NT2/D1 (cell line): ENCODE results near the gene AMIGO3.
A peak's percentile ranks its signal among the peaks of the same experiment; 100 is the strongest.

Experiments
- DNase-seq: peaks from one replicate; pipeline ENCODE4 v3.0.0-alpha.2; 2011; ENCODE audit warnings: low read depth, low spot score
- H3K27me3 ChIP-seq: 2 replicates; pipeline ENCODE4 v1.6.0; 2011; ENCODE audit warnings: mild to moderate bottlenecking; ENCODE audit not compliant: insufficient read length, insufficient read depth
- H3K36me3 ChIP-seq: 2 replicates; pipeline ENCODE4 v1.6.1; 2011; ENCODE audit warnings: mild to moderate bottlenecking, low read length, mixed read lengths; ENCODE audit not compliant: insufficient read depth, insufficient read length
- H3K4me1 ChIP-seq: 2 replicates; pipeline ENCODE4 v1.5.1; 2011; ENCODE audit not compliant: insufficient read depth, insufficient read length
- H3K4me3 ChIP-seq: 2 replicates; pipeline ENCODE4 v1.5.1; 2011; ENCODE audit warnings: low read depth; ENCODE audit not compliant: insufficient read length
- H3K9ac ChIP-seq: 2 replicates; pipeline ENCODE4 v1.6.0; 2011; ENCODE audit warnings: low read depth; ENCODE audit not compliant: insufficient read length
- H3K9me3 ChIP-seq: 2 replicates; pipeline ENCODE4 v1.5.1; 2011; ENCODE audit warnings: mild to moderate bottlenecking, low read length; ENCODE audit not compliant: insufficient read depth
- SUZ12 ChIP-seq: IDR thresholded peaks from 2 replicates; pipeline ENCODE4 v1.6.1; 2011; ENCODE audit not compliant: insufficient read length, insufficient read depth; ENCODE audit errors: extremely low read depth
- YY1 ChIP-seq: IDR thresholded peaks from 2 replicates; pipeline ENCODE4 v1.6.1; 2011; ENCODE audit not compliant: insufficient read length, insufficient read depth
- ZNF274 ChIP-seq: IDR thresholded peaks from 2 replicates; pipeline ENCODE4 v1.6.1; 2011; ENCODE audit warnings: mild to moderate bottlenecking, low read depth, low read length

The AMIGO3 gene

DNA sequence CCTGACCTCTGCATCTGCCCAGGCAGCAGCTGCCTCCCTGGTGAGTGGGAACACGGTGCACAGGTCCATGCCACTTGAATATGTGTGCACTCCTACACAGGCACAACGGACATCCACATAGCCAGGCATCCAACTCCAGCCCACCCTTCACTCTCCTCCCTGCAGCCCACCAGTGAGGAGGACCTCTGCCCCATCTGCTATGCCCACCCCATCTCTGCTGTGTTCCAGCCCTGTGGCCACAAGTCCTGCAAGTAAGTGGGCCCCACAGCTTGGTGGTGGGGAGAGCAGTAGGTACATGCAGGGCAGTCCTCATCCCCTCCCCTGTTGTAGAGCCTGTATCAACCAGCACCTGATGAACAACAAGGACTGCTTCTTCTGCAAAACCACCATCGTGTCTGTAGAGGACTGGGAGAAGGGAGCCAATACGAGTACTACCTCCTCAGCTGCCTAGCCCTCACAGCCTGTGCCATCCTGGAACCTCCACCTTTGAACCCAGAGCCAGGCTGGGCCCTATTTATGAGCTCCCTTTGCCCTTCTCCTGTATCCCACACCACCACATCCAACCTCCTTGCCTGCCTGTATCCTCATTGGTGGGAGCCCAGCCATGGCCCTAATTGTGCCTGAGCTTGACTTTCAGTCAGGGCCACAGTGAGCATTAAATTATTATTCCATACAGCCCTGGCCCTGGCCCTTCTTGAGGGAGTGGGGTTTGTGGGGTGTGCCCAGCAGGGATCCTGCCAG is 1.5 kb upstream of the AMIGO3 start:
- Histone ChIP-seq H3K9me3 (no peaks in the 10 kb centered on the region), H3K4me1 (peaks cover 36% of the 10 kb centered on the region), H3K36me3 (peaks cover 78% of the 10 kb centered on the region), H3K4me3 (no peak overlapping the region), H3K27me3 (no peaks in the 10 kb centered on the region), H3K9ac (peak overlapping the region; percentile 16)
- no peak for TF ChIP-seq ZNF274
- DNase-seq: no peak

DNA sequence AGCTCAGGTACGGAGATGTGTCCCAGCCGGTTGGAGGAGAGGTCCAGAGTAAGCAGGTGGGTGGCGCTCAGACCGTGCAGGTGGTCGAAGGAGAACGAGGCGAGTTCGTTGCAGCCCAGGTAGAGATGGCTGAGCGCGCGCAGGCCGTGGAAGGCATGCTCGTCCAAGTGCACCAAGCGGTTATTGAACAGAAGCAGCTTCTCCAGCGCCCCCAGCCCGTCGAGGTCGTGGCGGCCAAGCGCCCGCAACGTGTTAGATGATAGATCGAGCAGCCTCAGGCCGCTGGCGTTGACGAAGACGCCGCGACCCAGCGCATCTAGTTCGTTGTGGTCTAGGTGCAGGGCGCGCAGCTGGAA is 648 bp downstream of the AMIGO3 start:
- TF ChIP-seq SUZ12 (no peak), ZNF274 (no peak), YY1 (no peak)
- H3K4me3 ChIP-seq: peak overlapping the region; percentile 47
- H3K9ac ChIP-seq: peak overlapping the region; percentile 90
- peaks cover 85% of the 10 kb centered on the region for H3K36me3 ChIP-seq
- no peak for DNase-seq
- H3K27me3 ChIP-seq: no peaks in the 10 kb centered on the region
- no peaks in the 10 kb centered on the region for H3K9me3 ChIP-seq
- H3K4me1 ChIP-seq: peaks cover 29% of the 10 kb centered on the region

DNA sequence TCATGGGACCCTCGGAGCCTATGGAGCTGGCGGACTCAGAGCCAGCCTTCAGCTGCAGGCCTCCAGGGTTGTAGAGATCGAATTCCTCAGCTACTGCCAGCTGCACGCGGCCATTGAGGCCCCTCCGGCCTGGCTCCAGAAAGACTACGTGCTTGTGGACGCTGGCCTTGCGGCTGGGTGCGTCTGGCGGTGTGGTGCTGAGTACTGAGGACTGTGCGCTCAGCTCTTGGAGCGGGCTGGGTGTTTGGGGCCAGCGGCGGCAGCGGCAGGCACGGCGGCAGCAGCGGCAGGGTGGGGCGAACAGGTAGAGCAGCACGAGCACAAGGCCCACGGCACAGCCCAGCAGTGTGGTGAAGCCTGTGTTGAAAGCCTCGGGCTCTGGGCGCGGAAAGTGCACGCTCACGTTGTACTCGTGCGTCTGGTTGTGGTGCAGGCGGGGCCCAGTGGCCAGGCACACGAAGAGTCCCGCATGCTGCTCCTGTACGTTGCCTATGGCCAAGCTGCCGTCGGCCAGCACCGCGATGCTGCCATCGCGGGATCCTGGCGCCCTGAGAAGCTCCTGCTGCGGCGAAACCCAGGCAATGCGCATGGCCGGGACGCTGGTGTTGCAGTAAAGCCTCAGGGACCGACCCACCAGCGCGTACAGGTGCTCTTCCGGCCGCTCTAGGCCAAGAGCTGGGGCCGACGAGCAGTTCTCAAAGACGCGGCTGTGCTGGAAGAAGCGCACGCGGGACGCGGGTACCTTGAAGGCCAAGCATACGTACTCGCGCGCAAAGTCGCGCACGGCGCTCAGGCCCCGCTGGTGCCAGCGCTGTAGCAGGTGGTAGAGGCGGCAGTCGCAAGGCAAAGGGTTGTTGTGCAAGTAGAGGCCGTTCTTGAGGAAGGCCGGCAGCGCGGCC is 1.3 kb downstream of the AMIGO3 start:
- Histone ChIP-seq H3K27me3 (no peaks in the 10 kb centered on the region), H3K9ac (peak overlapping the region; percentile 90), H3K4me3 (no peak overlapping the region), H3K36me3 (peaks cover 87% of the 10 kb centered on the region), H3K4me1 (peaks cover 33% of the 10 kb centered on the region), H3K9me3 (no peaks in the 10 kb centered on the region)
- DNase-seq: no peak
- TF ChIP-seq YY1 (no peak), SUZ12 (no peak), ZNF274 (no peak)

DNA sequence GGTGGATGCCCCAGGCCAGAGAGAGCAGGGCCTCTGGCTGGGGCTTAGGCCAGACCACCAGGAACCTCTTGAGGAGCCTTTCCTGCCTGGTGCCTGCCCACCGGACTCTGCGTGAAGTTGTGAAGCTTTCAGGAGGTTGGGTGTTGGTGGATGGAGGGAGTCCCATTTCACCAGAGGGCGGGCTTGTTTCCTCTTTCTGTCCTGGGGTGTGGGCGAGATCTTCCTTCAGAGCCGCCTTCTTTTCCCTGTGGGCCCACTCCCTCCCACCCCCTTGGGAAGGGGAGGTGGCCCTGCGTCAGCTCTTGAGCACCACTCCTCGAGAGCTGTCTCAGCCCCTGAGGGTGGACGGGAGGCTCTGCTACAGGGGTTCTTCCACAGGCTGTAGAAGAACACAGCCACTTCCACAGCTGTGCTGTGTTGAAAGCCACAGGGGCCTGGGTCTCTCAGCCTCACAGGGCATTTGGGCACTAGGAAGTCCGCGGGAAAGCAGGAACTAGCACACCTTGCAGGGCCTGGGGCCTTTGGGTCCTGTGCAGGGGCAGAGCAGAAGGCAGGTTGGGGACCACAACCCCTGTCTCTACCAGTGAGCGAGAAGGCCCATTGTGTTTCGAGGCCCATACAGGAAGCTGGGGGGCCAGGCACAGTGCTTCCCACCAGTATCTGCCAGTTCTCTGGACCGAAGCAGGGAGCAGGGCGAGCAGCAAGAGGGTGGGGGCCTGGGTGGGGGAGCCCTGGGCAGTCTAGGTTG is 2.1 kb downstream of the AMIGO3 start:
- Histone ChIP-seq H3K4me3 (no peak overlapping the region), H3K27me3 (no peaks in the 10 kb centered on the region), H3K9ac (peak overlapping the region; percentile 3), H3K4me1 (peaks cover 34% of the 10 kb centered on the region), H3K36me3 (peaks cover 84% of the 10 kb centered on the region), H3K9me3 (no peaks in the 10 kb centered on the region)
- TF ChIP-seq YY1 (no peak), ZNF274 (no peak), SUZ12 (no peak)
- DNase-seq: no peak

DNA sequence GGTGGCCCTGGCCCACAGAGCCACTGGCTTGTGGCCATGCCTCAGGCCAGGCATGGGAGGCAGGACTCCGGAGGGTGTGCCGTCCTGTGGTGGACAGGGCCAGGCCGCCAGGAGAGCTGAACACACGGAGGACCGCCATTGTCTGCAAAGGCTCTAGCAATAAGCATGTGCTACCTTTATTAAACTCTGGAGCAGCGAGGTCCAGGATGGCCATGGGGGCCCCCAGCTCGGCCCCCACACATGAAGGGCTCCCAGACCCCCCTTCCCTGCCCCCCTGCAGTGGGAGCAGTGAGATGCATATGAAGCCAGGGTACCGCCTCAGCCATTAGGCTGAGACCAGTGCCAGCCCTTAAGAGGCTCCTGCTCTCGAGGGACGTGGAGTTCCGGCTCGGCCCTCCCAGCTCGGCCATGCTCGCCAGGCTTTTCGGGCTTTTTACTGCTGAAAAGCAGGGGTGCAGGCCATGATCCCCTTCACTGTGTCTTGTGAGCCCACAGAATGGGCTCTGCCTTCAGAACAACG is 2.7 kb downstream of the AMIGO3 start:
- Histone ChIP-seq H3K36me3 (peaks cover 78% of the 10 kb centered on the region), H3K9me3 (no peaks in the 10 kb centered on the region), H3K27me3 (no peaks in the 10 kb centered on the region), H3K4me1 (peaks cover 34% of the 10 kb centered on the region), H3K9ac (peak overlapping the region; percentile 3), H3K4me3 (no peak overlapping the region)
- TF ChIP-seq SUZ12: no peak
- DNase-seq: no peak

DNA sequence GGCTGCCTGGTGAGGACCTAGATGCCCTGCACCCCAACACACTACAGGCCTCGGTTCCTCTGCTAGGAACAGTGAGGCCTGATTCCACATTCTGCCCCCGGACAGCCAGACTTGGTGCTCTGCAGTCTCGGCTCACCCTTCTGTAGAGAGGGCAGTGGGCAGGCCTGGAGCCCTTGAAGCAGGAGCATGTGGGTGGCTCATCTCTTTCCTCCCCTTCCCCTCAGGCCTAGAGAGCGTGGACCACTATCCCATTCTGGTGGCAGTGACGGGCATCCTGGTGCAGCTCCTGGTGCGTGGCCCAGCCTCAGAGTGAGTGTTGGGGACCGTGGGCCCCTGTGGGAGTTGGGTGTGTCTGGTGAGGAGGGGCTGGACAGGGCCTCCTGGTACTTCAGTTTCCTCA is 3.3 kb downstream of the AMIGO3 start:
- no peak overlapping the region for H3K4me3 ChIP-seq
- peaks cover 78% of the 10 kb centered on the region for H3K36me3 ChIP-seq
- no peak for TF ChIP-seq SUZ12
- no peak for TF ChIP-seq YY1
- no peak for TF ChIP-seq ZNF274
- no peak for DNase-seq
- no peaks in the 10 kb centered on the region for H3K9me3 ChIP-seq
- H3K9ac ChIP-seq: no peak overlapping the region
- H3K4me1 ChIP-seq: peaks cover 39% of the 10 kb centered on the region
- no peaks in the 10 kb centered on the region for H3K27me3 ChIP-seq
